Kidney epithelial cell (primary cell): ENCODE measurements around the gene ISOC1. TPM values are rescaled to one million over a fixed set of nuclear protein-coding genes. Genes with fewer than 3 reads are reported as not detected.

Experiments
- DNase-seq: peaks from one replicate; pipeline ENCODE4 v3.0.0-alpha.2; 2010; ENCODE audit warnings: low read depth
- H3K27me3 ChIP-seq: 2 replicates; pipeline ENCODE4 v1.6.0; 2011; ENCODE audit warnings: low read length; ENCODE audit not compliant: control insufficient read depth, insufficient read depth
- H3K36me3 ChIP-seq: 2 replicates; pipeline ENCODE4 v1.5.1; 2011; ENCODE audit warnings: low read length; ENCODE audit not compliant: control insufficient read depth, insufficient read depth
- H3K4me3 ChIP-seq: 2 replicates; pipeline ENCODE4 v1.5.1; 2011; ENCODE audit warnings: low read depth, mild to moderate bottlenecking, control low read depth, low read length
- total RNA-seq: library from RNA; depleted of rRNA; stranded (reverse); fragments of >200 nt; gene quantifications from 2 replicates; pipeline ENCODE4 v1.2.3, GENCODE V29; 2015
- TF ChIP-seq, protein P1 (sequence below): IDR thresholded peaks from 2 replicates; pipeline ENCODE4 v1.5.1; 2011; ENCODE audit warnings: mild to moderate bottlenecking, moderate library complexity, low read length, control low read depth, inconsistent platforms; ENCODE audit not compliant: insufficient read depth, poor library complexity, severe bottlenecking

ISOC1 gene
- total RNA-seq, 1 donor from 2014 or later: 23.9 TPM

DNA sequence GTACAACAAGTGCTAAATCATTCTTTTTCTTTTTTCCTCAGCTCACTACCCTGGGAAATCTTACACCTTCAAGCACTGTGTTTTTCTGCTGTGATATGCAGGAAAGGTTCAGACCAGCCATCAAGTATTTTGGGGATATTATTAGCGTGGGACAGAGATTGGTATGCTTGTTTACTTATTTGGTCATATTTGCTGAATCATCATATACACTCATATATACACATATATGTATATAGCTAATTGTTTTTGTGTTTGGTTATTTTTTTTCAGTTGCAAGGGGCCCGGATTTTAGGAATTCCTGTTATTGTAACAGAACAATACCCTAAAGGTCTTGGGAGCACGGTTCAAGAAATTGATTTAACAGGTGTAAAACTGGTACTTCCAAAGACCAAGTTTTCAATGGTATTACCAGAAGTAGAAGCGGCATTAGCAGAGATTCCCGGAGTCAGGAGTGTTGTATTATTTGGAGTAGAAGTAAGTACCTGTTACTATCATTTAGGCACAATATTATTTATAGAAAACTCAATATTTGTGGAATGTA lies 10.4 kb downstream of the ISOC1 start:
- H3K4me3 ChIP-seq: no peak overlapping the region
- DNase-seq: no peak
- no peaks in the 10 kb centered on the region for H3K27me3 ChIP-seq
- H3K36me3 ChIP-seq: no peaks in the 10 kb centered on the region
- TF ChIP-seq, protein P1, sequence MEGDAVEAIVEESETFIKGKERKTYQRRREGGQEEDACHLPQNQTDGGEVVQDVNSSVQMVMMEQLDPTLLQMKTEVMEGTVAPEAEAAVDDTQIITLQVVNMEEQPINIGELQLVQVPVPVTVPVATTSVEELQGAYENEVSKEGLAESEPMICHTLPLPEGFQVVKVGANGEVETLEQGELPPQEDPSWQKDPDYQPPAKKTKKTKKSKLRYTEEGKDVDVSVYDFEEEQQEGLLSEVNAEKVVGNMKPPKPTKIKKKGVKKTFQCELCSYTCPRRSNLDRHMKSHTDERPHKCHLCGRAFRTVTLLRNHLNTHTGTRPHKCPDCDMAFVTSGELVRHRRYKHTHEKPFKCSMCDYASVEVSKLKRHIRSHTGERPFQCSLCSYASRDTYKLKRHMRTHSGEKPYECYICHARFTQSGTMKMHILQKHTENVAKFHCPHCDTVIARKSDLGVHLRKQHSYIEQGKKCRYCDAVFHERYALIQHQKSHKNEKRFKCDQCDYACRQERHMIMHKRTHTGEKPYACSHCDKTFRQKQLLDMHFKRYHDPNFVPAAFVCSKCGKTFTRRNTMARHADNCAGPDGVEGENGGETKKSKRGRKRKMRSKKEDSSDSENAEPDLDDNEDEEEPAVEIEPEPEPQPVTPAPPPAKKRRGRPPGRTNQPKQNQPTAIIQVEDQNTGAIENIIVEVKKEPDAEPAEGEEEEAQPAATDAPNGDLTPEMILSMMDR: no peak

DNA sequence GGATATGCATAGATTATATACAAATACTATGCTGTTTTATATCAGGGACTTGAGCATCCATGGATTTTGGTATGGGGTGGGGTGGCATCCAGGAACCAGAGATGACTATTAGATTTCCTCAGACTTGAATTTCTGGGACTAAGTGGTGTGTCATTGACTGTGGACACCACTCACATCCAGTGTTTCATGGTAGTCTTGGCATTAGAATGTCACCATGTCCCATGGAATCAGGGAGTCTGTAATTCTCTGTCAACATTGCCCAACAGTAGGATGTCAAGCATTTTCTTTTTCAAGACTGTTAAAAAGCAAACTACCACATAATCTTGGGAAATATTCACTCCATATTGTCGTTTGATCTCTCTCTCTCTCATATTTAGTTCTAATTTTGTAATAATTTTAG lies 13.1 kb downstream of the ISOC1 start:
- H3K36me3 ChIP-seq: no peaks in the 10 kb centered on the region
- H3K4me3 ChIP-seq: no peak overlapping the region
- H3K27me3 ChIP-seq: no peaks in the 10 kb centered on the region
- no peak for DNase-seq
- TF ChIP-seq, protein P1: no peak

DNA sequence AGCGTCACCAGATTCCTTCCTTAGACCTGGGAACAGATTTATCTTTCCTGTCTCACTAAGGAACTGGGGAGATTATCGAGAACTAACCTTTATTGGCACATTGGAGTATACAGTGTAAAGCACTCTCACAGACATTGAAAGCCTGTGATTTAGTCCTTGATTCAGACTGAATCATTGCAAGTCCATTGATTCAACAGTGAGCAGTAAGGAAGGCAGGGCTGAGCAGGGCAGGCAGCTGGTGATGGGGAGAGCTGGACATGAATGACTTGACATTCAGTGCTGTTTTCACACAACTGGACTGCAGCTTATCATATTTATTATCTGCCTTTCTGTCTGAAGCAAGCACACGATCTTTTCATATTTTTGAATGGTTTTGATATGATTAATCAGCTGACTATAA lies 16.2 kb downstream of the ISOC1 start:
- TF ChIP-seq, protein P1: no peak
- H3K4me3 ChIP-seq: no peak overlapping the region
- H3K27me3 ChIP-seq: no peaks in the 10 kb centered on the region
- no peaks in the 10 kb centered on the region for H3K36me3 ChIP-seq
- DNase-seq: no peak

DNA sequence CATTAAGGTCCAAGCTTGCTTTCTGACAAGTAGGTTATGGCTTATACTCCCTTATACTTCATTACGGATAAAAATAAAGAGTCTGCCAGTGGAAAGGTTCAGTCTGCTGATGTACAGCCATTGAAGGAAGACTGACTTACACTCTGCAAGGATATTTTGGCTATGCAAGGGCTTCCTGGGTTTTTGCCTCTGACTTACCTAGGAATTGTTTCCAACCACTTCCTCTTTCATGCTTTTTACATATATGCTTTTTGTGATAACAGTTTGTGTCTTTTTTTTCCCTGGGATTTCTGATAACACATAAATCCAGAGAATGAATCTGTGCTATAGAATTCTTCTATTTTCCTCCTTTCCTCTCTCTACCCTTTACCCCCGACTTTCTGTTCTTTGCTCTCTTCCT lies 16.8 kb downstream of the ISOC1 start:
- Histone ChIP-seq H3K4me3 (no peak overlapping the region), H3K27me3 (no peaks in the 10 kb centered on the region), H3K36me3 (no peaks in the 10 kb centered on the region)
- no peak for DNase-seq
- TF ChIP-seq, protein P1: no peak

DNA sequence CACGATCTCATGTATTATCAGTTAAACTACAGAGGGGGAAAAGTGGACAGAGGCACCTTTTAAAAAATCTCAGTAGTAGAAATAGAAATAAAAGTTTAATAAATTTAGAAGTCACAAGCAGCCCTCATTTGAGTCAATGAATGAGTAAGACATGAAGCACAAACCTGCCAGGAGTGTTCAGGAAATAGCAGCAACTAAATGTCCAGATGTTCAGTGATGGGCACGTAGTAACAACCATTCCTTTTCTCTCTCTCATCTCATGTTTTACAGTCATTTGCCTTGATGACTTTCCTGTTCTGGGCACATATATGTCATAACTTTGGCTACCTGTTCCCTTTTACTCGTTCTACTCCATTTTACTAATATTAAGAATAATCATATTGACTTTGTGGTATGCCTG lies 17.7 kb downstream of the ISOC1 start:
- DNase-seq: no peak
- no peaks in the 10 kb centered on the region for H3K27me3 ChIP-seq

DNA sequence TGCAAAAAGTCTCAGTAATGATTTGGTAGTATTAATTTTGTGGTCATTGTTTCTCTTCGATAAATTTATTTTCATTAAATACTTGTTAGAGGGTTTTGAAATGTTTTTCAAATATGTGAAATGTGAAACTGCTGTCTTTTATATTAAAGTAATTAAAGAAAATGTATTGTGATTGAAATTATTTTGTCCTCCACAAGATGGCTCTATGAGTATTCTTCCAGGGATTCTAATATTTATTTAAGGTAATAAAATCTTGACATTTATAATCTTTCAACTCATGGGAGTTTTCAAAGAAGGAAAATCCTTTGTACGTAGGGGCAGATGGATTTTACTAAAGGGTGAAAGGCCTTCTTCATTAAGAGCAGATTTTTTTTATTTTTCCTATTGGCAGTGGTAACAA lies 19.3 kb downstream of the ISOC1 start:
- H3K27me3 ChIP-seq: no peaks in the 10 kb centered on the region
- no peaks in the 10 kb centered on the region for H3K36me3 ChIP-seq
- DNase-seq: no peak
- TF ChIP-seq, protein P1: no peak
- no peak overlapping the region for H3K4me3 ChIP-seq

More for the DNA sequence above, 17.7 kb downstream of the ISOC1 start:
- no peaks in the 10 kb centered on the region for H3K36me3 ChIP-seq
- TF ChIP-seq, protein P1: no peak
- no peak overlapping the region for H3K4me3 ChIP-seq
